ENCODE data around the gene STT3B.

STT3B gene

DNA sequence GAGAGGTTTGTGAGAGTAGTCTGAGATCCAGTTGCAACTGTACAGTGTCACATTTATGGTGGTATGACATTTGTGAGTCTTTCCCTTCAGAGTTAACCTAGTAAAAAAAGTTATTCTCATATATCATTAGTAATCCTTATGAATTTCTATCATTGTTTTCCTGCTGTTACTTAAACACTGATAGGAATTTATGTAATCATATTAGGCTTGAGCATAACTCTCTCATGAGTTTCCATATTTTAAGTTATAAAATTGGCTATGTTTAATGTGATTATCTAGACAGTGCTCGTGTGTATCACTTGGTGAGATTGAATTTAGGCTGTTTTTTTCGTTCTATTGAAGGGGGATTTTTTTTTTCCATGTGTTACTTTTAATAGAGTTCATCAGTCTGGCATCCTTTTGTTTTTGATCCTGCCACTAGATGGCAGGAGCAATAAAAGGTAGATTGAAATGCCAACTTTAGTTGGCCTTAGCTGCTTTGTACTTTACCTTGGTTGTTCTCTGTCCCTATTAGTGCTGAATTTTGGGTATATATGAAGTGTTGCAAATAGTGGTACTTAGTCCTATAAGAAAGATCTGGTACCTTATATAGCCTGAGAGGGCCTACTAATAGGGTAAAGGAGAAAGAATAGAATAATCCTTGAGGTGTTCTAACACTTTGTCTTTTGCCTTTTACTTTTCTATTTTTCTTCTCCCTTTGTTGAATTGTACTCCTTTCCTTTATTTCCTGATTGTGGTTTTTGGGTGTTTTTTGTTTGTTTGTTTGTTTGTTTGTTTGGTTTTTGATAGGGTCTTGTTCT is 17.9 kb downstream of the STT3B start:
- DNase-seq (ENCODE audit: low read depth in 2 of 2): no peak

DNA sequence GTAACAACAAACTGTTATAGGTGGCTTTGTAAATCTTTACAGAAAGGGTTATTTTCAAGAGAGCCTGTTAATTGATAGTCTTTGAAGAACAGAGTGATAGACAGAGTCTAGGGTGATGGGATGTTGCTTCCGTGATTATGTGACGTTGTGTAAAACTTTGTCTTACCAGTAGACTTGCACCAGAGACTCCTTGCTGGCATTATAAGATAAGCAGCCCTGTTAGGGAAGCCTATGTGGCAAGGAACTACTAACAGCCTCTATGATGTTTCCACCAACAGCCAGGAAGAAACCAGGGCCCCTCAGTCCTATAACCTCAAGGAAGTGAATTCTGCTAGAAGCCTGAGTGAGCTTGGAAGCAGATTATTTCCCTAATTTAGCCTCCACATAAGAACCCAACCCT is 18.9 kb downstream of the STT3B start:
- DNase-seq (ENCODE audit: low read depth in 2 of 2): no peak

DNA sequence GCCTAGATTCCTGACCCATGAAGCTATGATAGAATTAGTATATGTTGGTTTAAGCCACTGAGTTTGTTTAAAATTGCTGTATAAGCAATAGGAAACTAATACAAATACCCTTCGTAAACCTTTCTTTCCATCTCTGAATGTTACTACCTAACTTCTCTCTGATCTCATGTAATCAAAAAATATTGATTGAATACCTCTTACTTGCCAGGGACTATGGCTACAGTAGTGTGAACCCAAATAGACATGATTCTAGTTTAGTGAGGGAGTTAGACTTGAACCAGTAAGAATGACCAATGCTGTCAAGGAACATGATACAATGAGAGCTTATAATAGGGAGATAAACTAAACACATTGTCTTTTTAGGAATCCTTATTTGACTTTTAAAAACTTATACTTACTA is 19.4 kb downstream of the STT3B start:
- no peak for DNase-seq (ENCODE audit: low read depth in 2 of 2)

DNA sequence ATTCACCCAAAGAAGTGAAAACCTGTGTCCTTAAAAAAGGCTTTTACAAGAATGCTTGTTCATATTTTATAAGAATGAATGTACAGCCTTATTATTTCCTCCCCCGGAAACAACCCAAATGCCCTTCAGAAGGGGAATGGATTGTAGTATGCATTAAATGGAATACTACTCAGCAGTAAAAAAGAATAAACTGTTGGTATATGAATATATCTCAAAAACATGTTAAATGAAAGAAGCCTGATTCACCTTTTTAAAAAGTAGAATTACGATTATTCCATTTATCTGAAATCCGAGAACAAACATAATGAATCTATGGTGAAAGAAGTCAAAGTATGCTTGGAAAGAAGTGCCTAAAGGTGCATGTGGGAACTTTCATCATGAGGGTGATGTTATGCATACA is 20.5 kb downstream of the STT3B start:
- DNase-seq (ENCODE audit: low read depth in 2 of 2): no peak

DNA sequence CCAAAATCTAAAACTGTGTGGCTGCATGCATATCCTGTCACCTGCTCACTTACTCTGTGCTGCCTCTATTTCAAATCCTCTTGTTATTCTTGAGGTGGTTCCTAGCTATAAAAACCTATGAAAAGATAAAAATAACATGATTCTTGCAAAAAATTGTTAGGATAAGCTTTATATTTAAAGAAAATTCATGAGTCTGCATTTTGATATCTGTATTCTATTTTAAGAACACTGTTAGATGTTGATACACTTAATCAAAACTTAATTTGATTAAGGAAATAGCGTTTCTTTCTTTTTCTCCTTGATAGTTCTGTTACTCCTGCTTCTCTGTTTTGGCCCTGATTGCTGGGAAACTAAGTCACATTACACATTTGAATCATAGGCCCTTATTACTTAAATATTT is 22.5 kb downstream of the STT3B start:
- DNase-seq (ENCODE audit: low read depth in 2 of 2): no peak

DNA sequence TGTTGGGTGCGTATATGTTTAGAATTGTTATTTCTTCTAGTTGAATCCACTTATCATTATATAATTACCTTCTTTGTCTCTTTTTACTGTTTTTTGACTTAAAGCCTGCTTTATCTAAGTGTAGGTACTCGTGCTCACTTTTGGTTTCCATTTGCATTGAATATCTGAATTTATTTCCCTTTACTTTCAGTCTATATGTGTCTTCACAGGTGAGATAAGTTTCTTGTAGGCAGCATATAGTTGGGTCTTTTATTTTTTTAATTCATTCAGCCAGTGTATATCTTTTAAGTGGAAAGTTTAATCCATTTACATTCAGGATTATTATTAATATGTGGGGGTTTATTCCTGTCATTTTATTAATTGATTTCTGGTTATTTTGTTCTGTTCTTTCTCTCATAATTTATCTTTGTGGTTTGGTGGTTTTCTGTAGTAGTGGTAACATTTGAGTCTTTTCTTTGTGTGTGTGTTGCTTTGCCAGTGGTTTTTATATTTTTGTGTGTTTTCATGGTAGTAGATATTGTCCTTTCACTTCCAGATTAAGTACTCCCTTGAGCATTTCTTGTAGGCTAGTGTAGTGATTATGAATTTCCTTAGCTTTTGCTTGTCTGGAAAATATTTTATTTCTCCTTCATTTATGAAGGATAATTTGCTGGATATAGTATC is 27.3 kb downstream of the STT3B start:
- no peak for DNase-seq (ENCODE audit: low read depth in 2 of 2)

DNA sequence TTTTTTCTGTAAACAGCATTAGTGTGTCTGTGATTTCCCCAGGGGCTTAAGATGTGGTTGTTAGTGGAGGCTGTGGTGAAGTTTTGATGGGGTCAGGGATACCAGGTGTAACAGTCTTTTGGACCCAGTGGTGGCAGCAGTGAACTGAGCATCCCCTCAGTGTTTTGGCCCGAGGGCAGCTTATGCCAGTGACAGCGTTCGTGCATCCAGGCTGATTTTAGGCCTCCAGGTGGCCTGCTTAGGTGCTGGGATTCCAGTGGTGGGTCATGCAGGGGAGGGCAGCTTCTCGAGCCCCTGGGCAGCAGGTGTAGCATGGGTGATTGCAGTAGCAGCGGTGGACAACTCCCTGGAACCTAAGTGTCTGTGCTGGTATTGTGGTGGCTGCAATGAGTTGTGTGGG is 29.2 kb downstream of the STT3B start:
- DNase-seq (ENCODE audit: low read depth in 2 of 2): no peak

DNA sequence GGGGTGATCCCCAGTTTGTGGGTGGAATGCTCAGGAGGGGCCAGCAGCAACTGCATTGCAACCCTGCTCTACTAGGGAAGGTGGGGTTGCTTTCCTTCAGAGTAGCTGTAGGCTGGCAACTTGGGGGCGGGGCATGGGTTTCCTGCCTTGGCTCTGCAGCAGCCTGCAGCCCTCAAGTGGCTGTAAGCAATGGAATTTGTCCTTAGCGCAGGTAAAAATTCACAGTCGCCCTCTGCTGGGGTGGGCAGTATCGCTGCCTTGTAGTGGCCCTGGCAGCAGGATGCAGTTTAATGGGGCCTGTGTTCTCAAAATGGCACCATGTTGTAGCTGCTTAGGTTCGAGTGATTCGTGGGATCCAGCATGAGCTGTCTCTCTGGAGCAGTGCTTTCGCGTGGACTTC is 29.8 kb downstream of the STT3B start:
- DNase-seq (ENCODE audit: low read depth in 2 of 2): no peak

DNA sequence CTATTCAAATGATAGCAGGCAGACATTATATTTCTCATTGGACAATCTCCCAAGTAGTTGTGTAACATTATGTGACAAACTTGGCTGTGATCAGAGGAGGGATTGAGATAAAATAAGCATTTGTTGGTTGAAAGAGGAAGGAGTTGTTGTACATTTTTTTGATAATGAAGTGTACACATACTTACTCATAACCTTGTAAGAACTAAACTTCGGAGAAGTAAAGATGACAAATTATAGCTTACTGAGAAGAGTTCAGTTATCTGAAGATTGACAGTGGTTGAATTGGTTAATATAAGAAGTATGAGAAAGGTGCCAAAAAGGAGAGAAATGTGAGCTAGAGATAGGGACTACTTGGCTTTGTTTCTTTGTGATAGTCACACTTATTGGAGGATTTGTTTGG is 32.6 kb downstream of the STT3B start:
- DNase-seq (ENCODE audit: low read depth in 2 of 2): no peak

DNA sequence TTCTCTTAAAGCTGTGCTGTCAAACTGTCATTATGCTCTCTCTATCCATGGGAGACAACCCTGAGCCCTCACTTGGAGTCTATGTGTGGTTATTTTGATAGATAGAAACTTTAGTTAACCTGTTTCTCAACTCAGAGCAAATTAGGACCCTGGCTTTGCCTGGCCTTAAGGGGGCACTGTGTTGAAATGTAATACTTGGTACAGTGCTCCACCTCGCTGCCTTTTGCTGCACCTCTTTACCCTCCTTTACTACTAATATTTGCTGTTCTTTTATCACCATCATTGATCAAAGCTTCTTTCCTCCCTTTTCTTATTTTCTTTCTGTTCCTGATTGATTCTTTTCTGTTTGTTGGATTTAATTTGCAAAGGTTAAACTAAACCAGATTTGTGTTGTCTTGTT is 34.3 kb downstream of the STT3B start:
- no peak for DNase-seq (ENCODE audit: low read depth in 2 of 2)

DNA sequence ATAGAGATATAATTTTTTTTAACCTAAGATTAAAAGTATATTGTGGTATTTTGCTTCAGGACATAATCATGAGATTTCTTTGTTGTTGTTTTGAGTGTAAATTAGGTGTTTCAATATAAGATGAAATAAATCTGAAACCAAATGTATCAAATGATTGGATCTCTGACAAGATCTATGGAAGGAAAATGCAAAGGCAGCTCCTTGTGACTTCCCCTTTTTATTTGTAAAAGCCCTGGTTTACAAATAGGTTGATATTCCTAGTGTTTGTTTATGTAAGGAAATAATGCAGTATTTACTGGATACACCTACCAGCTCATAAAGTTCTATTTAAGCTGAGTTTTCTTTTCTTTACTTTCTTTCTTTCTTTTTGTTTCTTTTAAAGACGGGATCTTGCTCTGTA is 35.9 kb downstream of the STT3B start:
- DNase-seq (ENCODE audit: low read depth in 2 of 2): no peak

DNA sequence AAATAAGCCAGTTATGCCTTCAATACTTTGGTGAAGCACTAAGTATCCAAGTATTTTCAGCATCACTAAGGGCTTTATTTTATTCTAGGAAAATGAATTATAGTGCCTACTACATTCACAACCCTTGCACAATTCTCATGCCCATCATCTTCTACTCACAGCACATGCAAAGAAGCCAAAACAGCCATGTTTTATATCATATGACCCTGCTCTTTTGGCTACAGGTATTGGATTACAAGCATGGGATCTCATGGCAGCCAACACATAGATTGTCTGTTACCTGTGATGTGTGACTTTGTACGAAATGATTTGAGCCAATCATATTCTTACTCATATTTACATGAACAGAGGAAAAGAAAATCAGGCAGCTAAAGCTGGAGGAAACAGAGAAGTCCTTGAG is 38.6 kb downstream of the STT3B start:
- no peak for DNase-seq (ENCODE audit: low read depth in 2 of 2)

DNA sequence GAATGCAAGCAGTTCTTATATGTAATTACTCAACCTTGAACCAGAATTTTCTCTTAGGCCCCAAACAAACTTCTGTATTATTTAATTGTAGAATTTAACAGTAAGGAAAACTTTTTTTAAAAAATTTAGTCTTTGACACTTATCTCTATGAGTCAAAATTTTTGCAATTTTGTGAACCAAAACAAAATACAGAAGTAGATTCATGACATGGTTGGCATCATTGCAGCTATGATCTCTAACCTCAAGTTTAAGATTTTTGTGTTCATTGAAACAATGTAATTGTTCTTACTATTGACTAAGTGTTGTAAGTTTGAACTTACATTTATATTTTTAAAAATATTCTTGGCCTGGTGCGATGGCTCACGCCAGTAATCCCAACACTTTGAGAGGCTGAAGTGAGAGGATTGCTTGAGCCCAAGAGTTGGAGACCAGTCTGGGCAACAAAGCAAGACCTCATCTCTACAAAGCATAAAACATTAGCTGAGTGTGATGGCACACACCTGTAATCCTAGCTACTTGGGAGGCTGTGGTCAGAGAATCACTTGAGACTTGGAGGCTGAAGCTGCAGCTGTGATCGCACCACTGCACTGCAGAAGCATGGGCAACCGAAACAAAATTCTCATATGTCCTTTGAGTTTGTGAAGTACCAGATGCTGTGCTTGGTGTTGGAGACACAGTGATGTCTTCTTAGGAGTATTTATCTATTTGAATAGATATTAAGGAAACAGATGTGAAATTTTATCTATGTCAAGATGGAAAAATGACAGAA is 39.7 kb downstream of the STT3B start:
- DNase-seq (ENCODE audit: low read depth in 2 of 2): no peak

DNA sequence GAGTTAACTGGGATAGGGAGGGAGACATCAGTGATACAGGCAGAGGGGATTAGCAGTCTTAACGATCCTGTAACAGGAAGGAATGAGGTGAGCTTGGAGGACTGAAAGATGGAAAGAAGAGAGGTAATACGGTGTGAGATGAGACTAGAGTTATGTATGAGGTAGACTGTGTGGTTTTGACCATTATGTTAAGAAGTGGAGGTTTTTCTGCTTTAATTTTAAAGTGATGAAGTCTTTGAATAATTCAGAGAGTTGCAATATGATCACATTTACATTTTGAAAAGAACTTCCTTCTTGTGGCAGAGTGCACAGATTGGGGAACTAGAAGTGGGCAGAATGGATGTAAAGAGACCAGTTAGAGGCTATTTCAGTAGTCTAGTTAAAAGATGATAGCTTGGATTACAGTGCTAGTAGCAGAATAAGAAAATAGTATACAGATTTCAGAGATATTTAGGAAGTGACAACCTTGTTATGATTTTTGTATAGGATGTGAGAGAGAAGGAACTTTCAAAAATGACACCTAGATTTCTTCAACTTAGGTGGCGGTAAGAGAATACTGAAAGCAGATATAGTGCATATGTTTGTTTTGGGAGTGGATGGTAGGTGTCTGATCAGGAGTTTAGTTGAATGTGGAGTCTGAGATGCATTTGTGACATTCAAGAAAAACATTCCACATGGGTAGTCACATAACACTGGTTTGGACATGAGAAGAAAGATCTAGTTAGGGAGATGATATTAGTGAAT is 40.5 kb downstream of the STT3B start:
- no peak for DNase-seq (ENCODE audit: low read depth in 2 of 2)

DNA sequence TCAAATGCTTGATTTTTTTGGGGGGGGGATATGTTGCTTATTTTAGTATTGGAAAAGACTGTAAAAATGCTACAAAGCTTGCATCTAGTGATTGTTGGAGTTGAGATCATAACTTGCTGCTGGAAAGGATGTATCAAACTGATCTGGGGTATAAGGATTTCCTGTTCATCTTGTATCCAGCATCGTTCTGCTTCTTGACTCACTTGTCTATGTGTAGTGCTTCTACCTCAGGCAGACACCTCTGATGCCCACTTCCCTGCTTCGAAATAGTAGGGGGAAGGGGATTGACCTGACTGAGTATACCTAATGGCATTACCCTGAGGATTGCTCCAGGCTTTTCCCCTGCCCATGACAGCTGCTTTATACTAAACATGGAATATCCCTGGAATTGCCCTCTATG is 42.7 kb downstream of the STT3B start:
- no peak for DNase-seq (ENCODE audit: low read depth in 2 of 2)

DNA sequence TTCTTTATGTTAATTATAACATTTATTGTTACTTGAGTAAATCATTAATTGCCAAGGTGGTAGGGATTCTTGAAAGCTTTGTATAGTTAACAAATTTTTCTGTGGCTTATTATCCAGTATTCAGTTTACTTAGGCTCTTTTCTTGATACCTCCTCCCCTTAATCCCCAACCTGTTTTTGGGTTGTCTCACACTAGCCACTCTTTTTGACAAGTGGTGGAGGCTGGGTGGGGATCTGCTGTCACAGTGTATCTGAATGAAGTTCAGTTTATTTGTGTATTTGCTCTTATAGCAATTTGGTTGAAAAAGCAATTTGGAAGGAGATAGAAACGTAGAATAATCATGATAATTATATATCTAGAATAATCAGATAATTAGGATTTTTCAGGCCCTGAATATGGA is 43.8 kb downstream of the STT3B start:
- DNase-seq (ENCODE audit: low read depth in 2 of 2): no peak

DNA sequence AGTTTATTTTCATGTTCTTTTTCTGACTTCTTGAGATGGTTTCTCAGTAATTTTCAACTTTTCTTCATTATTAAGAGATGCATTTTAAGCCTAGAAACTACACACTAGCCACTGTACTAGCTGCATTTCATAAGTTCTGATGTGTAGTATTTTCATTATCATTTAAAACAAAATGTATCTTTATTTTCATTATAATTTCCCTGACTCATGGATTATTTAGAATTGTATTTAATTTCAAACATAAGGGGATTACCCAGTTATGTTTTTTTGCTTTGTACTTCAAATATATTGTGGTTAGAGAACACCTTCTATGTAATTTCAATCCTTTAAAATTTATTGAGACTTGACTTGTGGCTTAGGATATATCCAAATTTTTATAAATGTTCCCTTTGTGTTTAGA is 44.5 kb downstream of the STT3B start:
- no peak for DNase-seq (ENCODE audit: low read depth in 2 of 2)

DNA sequence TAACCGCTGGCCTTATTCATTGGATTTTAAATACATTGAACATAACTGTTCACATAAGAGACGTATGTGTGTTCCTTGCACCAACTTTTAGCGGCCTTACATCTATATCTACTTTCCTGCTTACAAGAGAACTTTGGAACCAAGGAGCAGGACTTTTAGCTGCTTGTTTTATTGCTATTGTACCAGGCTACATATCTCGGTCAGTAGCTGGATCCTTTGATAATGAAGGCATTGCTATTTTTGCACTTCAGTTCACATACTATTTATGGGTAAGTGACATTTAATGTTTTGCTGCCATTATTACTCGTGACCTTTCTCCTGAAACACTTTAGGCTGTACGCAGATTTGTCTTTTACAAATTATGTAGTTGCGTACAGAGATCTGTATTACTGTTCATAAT is 47.1 kb downstream of the STT3B start:
- DNase-seq (ENCODE audit: low read depth in 2 of 2): no peak

DNA sequence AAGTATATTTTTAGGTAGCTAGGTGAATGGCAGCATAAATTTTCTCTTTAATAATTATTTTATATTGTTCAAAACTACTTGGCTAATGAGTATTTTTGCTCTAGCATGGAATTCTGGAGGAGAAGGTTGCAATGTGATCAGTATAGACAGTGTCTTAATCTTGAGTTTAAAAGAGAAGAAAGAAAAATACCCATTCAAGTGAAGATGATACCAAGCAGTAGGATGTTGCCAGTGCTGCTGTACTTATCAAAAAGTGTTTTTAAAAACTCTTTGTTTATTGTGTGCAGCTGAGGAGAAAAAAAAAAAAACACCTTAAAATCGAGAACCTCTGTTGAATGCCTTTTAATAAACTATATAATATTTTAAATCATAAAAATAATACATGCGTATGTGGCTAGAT is 47.9 kb downstream of the STT3B start:
- no peak for DNase-seq (ENCODE audit: low read depth in 2 of 2)

DNA sequence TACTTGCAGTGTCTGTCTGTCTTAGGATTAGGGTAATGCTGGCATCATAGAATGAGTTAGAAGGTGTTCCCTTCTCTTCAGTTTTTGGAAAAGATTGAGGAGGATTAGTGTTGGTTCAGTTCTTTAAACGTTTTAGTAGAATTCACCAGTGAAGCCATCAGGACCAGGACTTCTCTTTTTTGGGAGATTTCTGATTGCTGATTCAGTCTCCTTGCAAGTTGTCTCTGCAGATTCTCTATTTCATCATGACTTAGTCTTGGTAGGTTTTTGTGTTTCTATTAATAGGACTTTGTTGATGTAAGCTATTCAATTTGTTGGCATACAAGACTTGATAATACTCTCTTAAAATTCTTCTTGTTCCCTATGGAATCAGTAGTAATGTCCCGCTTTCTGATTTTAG is 48.9 kb downstream of the STT3B start:
- DNase-seq (ENCODE audit: low read depth in 2 of 2): no peak

DNA sequence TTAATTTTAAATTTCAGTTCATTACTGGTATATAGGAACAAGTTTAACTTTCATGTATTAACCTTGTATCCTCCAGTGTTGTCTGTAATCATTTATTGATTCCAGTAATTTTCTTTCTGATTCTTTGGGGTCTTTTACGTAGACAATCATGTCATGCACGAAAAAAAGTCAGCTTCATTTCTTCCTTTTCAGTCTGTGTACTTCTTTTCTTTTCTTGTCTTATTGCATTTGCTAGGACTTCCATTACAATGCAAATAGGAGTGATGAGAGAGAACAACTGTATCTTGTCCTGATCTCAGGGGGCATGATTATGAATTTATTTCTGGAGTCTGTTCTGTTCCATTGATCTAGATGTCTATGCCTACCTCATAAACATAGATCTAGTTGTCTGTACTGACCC is 56.5 kb downstream of the STT3B start:
- DNase-seq (ENCODE audit: low read depth in 2 of 2): no peak

DNA sequence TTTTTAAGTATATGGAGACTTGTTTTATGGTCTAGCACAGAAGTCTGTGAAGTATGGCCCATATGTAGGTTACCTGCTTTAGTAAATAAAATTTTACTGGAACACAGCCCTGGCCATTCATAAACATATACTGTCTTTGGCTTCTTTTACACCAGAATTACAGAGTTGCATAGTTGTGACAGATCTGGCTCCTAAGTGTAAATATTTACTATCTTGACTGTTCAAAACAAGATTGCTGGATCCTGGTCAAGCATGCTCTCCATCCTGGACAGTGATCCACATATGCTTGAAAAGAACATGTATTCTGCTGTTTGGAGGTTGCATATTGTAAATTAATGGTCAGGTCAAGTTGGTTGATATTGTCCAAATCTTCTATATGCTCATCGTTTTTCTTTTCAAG is 57.9 kb downstream of the STT3B start:
- no peak for DNase-seq (ENCODE audit: low read depth in 2 of 2)

All from stimulated activated CD8-positive, alpha-beta memory T cell treated with anti-CD3 and anti-CD28 coated beads, Interleukin-15, amount 100 ng/mL, for 4 hours (primary cell).